ENCODE results near the gene PANK2. TPM values are rescaled to one million over a fixed set of nuclear protein-coding genes. Genes with fewer than 3 reads are reported as not detected.

Gene PANK2
- total RNA-seq, 1 experiment from 2014 or later: 77.4 TPM

- H3K27me3 ChIP-seq (replicated peaks; ENCODE audit: insufficient read depth, low read depth, low read length, poor library complexity): no peaks in the 10 kb centered on the region
- peaks cover 23% of the 10 kb centered on the region for H3K36me3 ChIP-seq (ENCODE audit: insufficient read depth, low read length, poor library complexity, severe bottlenecking)
- CTCF ChIA-PET: interaction anchor here (0.6 kb wide), 1 partner anchor 668 kb away, joined by 3 read pairs; no protein-coding TSS in a partner anchor
- no peaks in the 10 kb centered on the region for H3K9me3 ChIP-seq (ENCODE audit: low read depth, low read length, poor library complexity, severe bottlenecking)
- no peak overlapping the region for H3K4me3 ChIP-seq (ENCODE audit: low read depth, low read length, poor library complexity, severe bottlenecking)
- intact Hi-C loops (cut with micrococcal nuclease; ENCODE audit: unreplicated experiment): no loop called here
- DNase-seq (ENCODE audit: low spot score): no peak
- POLR2A ChIA-PET (ENCODE audit: low non-redundant PET): no interaction called here
- H3K4me1 ChIP-seq (ENCODE audit: insufficient read depth, low read length, poor library complexity, severe bottlenecking): peaks cover 15% of the 10 kb centered on the region
- H3K27ac ChIP-seq (ENCODE audit: low read depth, low read length, poor library complexity, severe bottlenecking): no peak overlapping the region
- no TSS peak for BruUV-seq (replicated peaks)
- TF ChIP-seq CTCF (conservative IDR thresholded peaks at IDR 0.05; ENCODE audit: low read depth, low read length) (no peak), EZH2 (IDR thresholded peaks at IDR 0.05; ENCODE audit: borderline replicate concordance, low read depth, low read length, poor library complexity, severe bottlenecking) (no peak)
Measured at GRCh38 chr20:3925113-3925695, 36.0 kb downstream of the PANK2 start.

GRCh38 chr20:3925899-3926638, 36.9 kb downstream of the PANK2 start:
- Histone ChIP-seq H3K4me1 (ENCODE audit: insufficient read depth, low read length, poor library complexity, severe bottlenecking) (peaks cover 15% of the 10 kb centered on the region), H3K27ac (ENCODE audit: low read depth, low read length, poor library complexity, severe bottlenecking) (no peak overlapping the region), H3K27me3 (replicated peaks; ENCODE audit: insufficient read depth, low read depth, low read length, poor library complexity) (no peaks in the 10 kb centered on the region), H3K4me3 (ENCODE audit: low read depth, low read length, poor library complexity, severe bottlenecking) (no peak overlapping the region), H3K36me3 (ENCODE audit: insufficient read depth, low read length, poor library complexity, severe bottlenecking) (peaks cover 18% of the 10 kb centered on the region), H3K9me3 (ENCODE audit: low read depth, low read length, poor library complexity, severe bottlenecking) (no peaks in the 10 kb centered on the region)
- TF ChIP-seq EZH2 (IDR thresholded peaks at IDR 0.05; ENCODE audit: borderline replicate concordance, low read depth, low read length, poor library complexity, severe bottlenecking) (no peak), CTCF (conservative IDR thresholded peaks at IDR 0.05; ENCODE audit: low read depth, low read length) (no peak)
- intact Hi-C loops (cut with micrococcal nuclease; ENCODE audit: unreplicated experiment): no loop called here
- ChIA-PET CTCF (no interaction called here), POLR2A (ENCODE audit: low non-redundant PET) (no interaction called here)
- BruUV-seq (replicated peaks): TSS peak; percentile 19
- no peak for DNase-seq (ENCODE audit: low spot score)

- H3K9me3 ChIP-seq (ENCODE audit: low read depth, low read length, poor library complexity, severe bottlenecking): no peaks in the 10 kb centered on the region
- peak overlapping the region; percentile 19 for H3K27ac ChIP-seq (ENCODE audit: low read depth, low read length, poor library complexity, severe bottlenecking)
- no peaks in the 10 kb centered on the region for H3K27me3 ChIP-seq (replicated peaks; ENCODE audit: insufficient read depth, low read depth, low read length, poor library complexity)
- DNase-seq (ENCODE audit: low spot score): no peak
- POLR2A ChIA-PET (ENCODE audit: low non-redundant PET): no interaction called here
- no TSS peak for BruUV-seq (replicated peaks)
- CTCF ChIA-PET: no interaction called here
- peaks cover 14% of the 10 kb centered on the region for H3K4me1 ChIP-seq (ENCODE audit: insufficient read depth, low read length, poor library complexity, severe bottlenecking)
- intact Hi-C loops (cut with micrococcal nuclease; ENCODE audit: unreplicated experiment): no loop called here
- no peak for TF ChIP-seq CTCF (conservative IDR thresholded peaks at IDR 0.05; ENCODE audit: low read depth, low read length)
- no peak for TF ChIP-seq EZH2 (IDR thresholded peaks at IDR 0.05; ENCODE audit: borderline replicate concordance, low read depth, low read length, poor library complexity, severe bottlenecking)
- peaks cover 17% of the 10 kb centered on the region for H3K36me3 ChIP-seq (ENCODE audit: insufficient read depth, low read length, poor library complexity, severe bottlenecking)
- H3K4me3 ChIP-seq (ENCODE audit: low read depth, low read length, poor library complexity, severe bottlenecking): no peak overlapping the region
Measured at GRCh38 chr20:3927486-3928291, 38.5 kb downstream of the PANK2 start.

Data from A673 (cell line).